SK-N-MC (cell line): ENCODE measurements around the gene HTR4.

Source experiments
- DNase-seq: peaks from one replicate; pipeline ENCODE4 v3.0.0-alpha.2; 2011; ENCODE audit warnings: low read depth, low spot score
- H3K27ac ChIP-seq: fragments of 200-600 bp; sonication (generic); 2 replicates; pipeline ENCODE4 v1.5.1; 2016; ENCODE audit warnings: mixed run types
- H3K36me3 ChIP-seq: fragments of 200-600 bp; sonication (generic); 2 replicates; pipeline ENCODE4 v1.6.1; 2017; ENCODE audit warnings: antibody characterized with exemption, low read length, mixed read lengths; ENCODE audit not compliant: insufficient read depth
- H3K4me3 ChIP-seq: fragments of 200-600 bp; sonication (generic); 2 replicates; pipeline ENCODE4 v1.5.1; 2016
- H3K9ac ChIP-seq: fragments of 200-600 bp; sonication (generic); 2 replicates; pipeline ENCODE4 v1.8.0; 2017; ENCODE audit warnings: mixed run types, mixed read lengths; ENCODE audit not compliant: insufficient read length
- H3K9me3 ChIP-seq: fragments of 200-600 bp; sonication (generic); 2 replicates; pipeline ENCODE4 v1.6.1; 2017; ENCODE audit warnings: low read depth, mild to moderate bottlenecking, antibody characterized with exemption, low read length, moderate library complexity, mixed read lengths
- EZH2 ChIP-seq: fragments of 200-600 bp; sonication (generic); IDR thresholded peaks from one replicate; pipeline ENCODE4 v1.6.1; 2017; ENCODE audit warnings: antibody characterized with exemption
- FOXP2 ChIP-seq: optimal IDR thresholded peaks from 2 replicates; pipeline ENCODE3; 2011; ENCODE audit warnings: mild to moderate bottlenecking, moderate library complexity; ENCODE audit not compliant: insufficient read depth; ENCODE audit errors: extremely low read length, control extremely low read depth
- POLR2AphosphoS5 ChIP-seq: IDR thresholded peaks from 2 replicates; pipeline ENCODE4 v1.6.1; 2012; ENCODE audit warnings: mild to moderate bottlenecking, low read depth, low read length, borderline replicate concordance

HTR4 gene

GRCh38 chr5:148565148-148565547 is 89.2 kb downstream of the HTR4 start:
- no peak overlapping the region for H3K4me3 ChIP-seq
- H3K9me3 ChIP-seq, result no peaks in the 10 kb centered on the region
- no peaks in the 10 kb centered on the region for H3K36me3 ChIP-seq
- no peak for DNase-seq
- no peak overlapping the region for H3K9ac ChIP-seq
- no peak overlapping the region for H3K27ac ChIP-seq
- no peak for TF ChIP-seq POLR2AphosphoS5
- no peak for TF ChIP-seq FOXP2
- TF ChIP-seq EZH2, result no peak

GRCh38 chr5:148563021-148563420 is 91.3 kb downstream of the HTR4 start:
- no peak overlapping the region for H3K9ac ChIP-seq
- TF ChIP-seq EZH2 (no peak), POLR2AphosphoS5 (no peak), FOXP2 (no peak)
- H3K36me3 ChIP-seq, result no peaks in the 10 kb centered on the region
- no peak overlapping the region for H3K4me3 ChIP-seq
- DNase-seq, result no peak
- no peaks in the 10 kb centered on the region for H3K9me3 ChIP-seq
- no peak overlapping the region for H3K27ac ChIP-seq

GRCh38 chr5:148561801-148562311 is 92.5 kb downstream of the HTR4 start:
- H3K27ac ChIP-seq, result no peak overlapping the region
- no peak for DNase-seq
- H3K9ac ChIP-seq, result no peak overlapping the region
- no peak overlapping the region for H3K4me3 ChIP-seq
- no peaks in the 10 kb centered on the region for H3K9me3 ChIP-seq
- no peaks in the 10 kb centered on the region for H3K36me3 ChIP-seq
- TF ChIP-seq POLR2AphosphoS5 (no peak), EZH2 (no peak), FOXP2 (no peak)

DNA sequence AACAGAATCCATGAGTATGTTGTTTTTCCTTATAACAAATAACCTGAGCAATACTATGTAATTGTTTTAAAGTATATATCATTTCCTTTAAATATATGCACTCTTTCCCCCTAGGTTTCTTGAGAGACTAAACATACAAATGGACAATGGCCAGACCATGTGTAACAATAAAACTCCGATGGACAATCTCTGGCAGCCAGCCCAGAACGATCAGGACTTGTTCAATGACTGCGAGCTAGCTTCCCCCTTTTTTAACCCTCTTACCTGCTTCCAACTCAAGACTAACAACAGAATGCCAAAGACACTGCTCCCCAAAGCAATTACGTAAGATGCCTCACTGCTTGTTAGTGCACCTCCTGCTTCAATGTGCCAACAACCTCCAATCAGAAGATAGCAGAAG is 94.9 kb downstream of the HTR4 start:
- H3K36me3 ChIP-seq, result no peaks in the 10 kb centered on the region
- TF ChIP-seq EZH2 (no peak), POLR2AphosphoS5 (no peak), FOXP2 (no peak)
- DNase-seq, result no peak
- no peak overlapping the region for H3K9ac ChIP-seq
- no peak overlapping the region for H3K27ac ChIP-seq
- no peaks in the 10 kb centered on the region for H3K9me3 ChIP-seq
- no peak overlapping the region for H3K4me3 ChIP-seq

GRCh38 chr5:148558892-148559291 is 95.4 kb downstream of the HTR4 start:
- Histone ChIP-seq H3K4me3 (no peak overlapping the region), H3K27ac (no peak overlapping the region), H3K9me3 (no peaks in the 10 kb centered on the region), H3K9ac (no peak overlapping the region), H3K36me3 (no peaks in the 10 kb centered on the region)
- TF ChIP-seq EZH2 (no peak), POLR2AphosphoS5 (no peak), FOXP2 (no peak)
- DNase-seq, result no peak

GRCh38 chr5:148556835-148557234 is 97.5 kb downstream of the HTR4 start:
- Histone ChIP-seq H3K9me3 (no peaks in the 10 kb centered on the region), H3K27ac (no peak overlapping the region), H3K4me3 (no peak overlapping the region), H3K36me3 (no peaks in the 10 kb centered on the region), H3K9ac (no peak overlapping the region)
- no peak for TF ChIP-seq FOXP2
- TF ChIP-seq POLR2AphosphoS5, result no peak
- TF ChIP-seq EZH2, result no peak
- DNase-seq, result no peak

- no peak overlapping the region for H3K9ac ChIP-seq
- no peak overlapping the region for H3K4me3 ChIP-seq
- no peak for TF ChIP-seq POLR2AphosphoS5
- DNase-seq, result no peak
- H3K36me3 ChIP-seq, result no peaks in the 10 kb centered on the region
- H3K9me3 ChIP-seq, result no peaks in the 10 kb centered on the region
- H3K27ac ChIP-seq, result no peak overlapping the region
Observed at GRCh38 chr5:148554621-148555020, 99.7 kb downstream of the HTR4 start.

GRCh38 chr5:148543727-148544126 is 110.6 kb downstream of the HTR4 start:
- no peak for DNase-seq
- TF ChIP-seq POLR2AphosphoS5, result no peak
- no peak for TF ChIP-seq EZH2
- no peak for TF ChIP-seq FOXP2

DNA sequence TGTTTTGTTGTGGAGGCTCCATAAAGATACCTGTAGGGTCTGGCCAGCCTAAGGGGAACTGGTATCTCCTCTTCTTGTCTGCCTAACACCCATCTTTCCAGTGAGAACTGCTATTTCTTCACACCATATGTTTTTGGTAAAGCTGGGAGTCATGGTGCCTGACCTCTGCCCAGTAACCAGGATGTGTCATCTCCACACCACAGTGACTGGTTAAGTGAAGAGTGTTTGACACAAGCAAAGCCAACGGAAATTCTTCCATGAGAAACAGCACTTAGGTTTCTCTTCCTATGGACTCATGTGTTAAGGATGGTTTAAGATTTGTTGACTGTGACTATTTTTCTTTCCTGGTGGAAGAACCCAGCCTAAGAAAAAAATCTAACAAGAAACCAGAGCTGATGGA is 111.5 kb downstream of the HTR4 start:
- H3K9me3 ChIP-seq, result no peaks in the 10 kb centered on the region
- H3K27ac ChIP-seq, result no peak overlapping the region
- no peaks in the 10 kb centered on the region for H3K36me3 ChIP-seq
- no peak for DNase-seq
- TF ChIP-seq FOXP2 (no peak), EZH2 (no peak), POLR2AphosphoS5 (no peak)
- no peak overlapping the region for H3K9ac ChIP-seq
- no peak overlapping the region for H3K4me3 ChIP-seq

More at GRCh38 chr5:148543727-148544126, 110.6 kb downstream of the HTR4 start:
- no peak overlapping the region for H3K4me3 ChIP-seq
- H3K9ac ChIP-seq, result no peak overlapping the region
- H3K27ac ChIP-seq, result no peak overlapping the region
- H3K36me3 ChIP-seq, result no peaks in the 10 kb centered on the region
- H3K9me3 ChIP-seq, result no peaks in the 10 kb centered on the region
